GM19328 (cell line): ENCODE measurements around the gene TMC3.

ENCODE experiments used
- ATAC-seq: cut with Tn5 transposase; IDR thresholded peaks from one replicate; pipeline ENCODE4 v1.9.1; 2021; ENCODE audit warnings: mild to moderate bottlenecking, moderate library complexity; ENCODE audit not compliant: unreplicated experiment

TMC3 gene

GRCh38 chr15:81323944-81324881 lies 49.8 kb downstream of the TMC3 start, which contains the start of gene STARD5:
Gene STARD5 (minus strand): TSS chr15:81324141. CDS start chr15:81324099, 42 bp downstream.
- ATAC-seq: peak; percentile 98

DNA sequence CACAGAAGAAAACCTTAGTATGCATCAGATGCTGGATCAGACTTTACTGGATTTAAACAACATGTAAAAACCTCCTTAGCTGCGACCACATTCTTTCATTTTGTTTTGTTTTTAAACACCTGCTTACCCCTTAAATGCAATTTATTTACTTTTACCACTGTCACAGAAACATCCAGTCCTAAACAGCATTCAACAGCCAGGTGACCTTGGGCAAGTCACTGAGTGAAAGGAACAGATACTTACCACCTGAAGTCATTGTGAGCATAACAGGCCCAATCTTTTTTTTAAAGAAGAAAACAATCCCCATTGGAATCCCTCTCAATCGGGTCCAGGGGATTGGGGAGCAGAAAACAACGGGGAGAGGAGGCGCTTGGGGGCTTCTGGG lies 50.5 kb downstream of the TMC3 start:
- no peak for ATAC-seq

DNA sequence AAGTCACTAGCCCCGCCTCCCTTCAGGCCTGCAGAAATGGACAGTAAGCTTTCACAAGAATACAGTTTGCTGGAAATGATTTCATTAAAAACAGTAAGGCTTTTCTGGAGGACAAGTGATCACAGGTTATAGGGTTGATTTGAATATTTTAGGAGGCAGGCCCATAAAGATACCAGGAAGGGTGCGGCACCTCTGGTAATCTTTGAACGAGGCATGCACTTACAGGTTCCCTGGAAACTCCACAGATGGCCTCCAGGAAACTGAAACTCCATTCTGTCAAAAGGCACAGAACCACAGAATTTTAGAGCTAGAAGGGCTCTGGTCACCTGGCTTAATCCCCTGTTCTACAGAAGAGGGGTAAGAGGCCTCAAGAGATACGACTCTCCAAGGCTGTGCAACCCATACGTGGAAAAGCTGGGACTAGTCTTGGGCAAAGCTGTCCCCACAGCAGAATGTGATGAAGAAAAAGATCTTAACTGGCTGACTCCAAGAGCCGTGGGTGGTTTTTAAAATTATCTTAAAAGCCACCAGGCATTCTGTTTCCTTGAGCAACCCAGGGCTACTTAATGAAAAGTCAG lies 51.2 kb downstream of the TMC3 start:
- ATAC-seq: no peak

GRCh38 chr15:81321667-81322066 lies 52.3 kb downstream of the TMC3 start:
- ATAC-seq: no peak

GRCh38 chr15:81317642-81318017 lies 56.4 kb downstream of the TMC3 start:
- ATAC-seq: no peak

DNA sequence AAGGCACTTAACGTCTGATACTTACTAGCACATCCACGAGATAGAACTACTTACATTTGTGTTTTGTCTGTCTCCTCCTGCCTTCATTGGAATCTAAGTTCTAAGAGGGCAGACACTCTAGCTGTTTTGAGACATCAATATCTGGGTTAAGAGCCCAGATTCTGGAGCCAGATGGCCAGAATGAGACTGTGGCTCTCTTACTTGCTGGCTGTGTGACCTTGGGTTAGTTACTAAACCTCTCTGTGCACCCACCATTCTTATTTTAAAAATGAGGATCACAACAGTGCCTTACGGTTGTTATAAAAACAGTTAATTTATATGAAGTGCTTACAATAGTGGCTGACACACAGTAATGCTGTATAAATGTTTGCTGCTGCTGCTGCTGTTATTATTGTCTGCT lies 57.7 kb downstream of the TMC3 start:
- ATAC-seq: no peak

DNA sequence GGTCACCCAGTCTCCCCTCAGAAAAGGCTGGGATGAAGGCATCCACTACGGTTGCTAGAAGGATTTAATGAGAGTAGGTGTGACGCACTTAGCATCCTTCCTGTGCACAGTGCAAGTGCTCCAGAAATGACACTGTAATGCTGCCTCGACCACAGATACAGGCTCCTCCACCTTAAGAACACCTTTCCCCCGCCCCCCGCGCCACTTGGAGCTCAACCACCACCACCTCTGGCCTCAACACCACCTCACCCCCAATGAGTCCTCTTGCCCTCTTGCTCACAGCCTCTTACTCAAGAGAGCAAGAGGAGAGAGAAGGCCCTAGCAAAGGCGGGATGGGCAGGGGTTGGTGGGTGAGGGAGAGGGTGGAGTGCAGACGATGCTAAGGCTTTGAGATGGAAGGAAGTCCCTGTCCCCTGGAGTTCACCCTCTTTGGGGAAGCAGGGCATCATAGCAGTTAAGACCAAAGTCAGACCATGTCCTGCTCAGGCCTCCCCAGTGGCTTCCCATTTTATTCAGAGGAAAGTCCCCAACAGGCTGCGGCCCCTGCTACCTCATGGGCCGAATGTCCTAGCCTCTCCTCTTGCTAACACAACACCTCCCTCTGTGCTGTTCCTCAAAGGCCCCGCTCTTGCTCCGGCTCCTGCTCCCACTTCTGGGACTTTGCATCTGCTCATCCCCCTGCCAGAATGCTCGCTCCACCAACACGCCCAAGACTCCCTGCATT lies 58.4 kb downstream of the TMC3 start:
- ATAC-seq: no peak

DNA sequence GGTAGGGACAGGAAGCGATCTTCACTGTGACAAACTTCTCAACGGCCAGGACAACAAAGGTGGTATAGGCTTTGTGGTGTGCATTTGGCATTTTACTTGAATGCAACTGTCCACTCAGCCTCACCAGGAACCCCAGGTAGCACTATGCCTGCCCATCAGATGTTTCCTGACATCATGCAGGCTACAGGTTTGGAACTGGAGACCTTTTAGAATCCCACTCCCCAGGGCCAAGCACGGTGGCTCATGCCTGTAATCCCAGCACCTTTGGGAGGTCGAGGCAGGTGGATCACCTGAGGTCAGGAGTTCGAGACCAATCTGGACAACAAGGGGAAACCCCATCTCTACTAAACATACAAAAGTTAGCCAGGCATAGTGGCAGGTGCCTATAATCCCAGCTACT lies 59.6 kb downstream of the TMC3 start:
- ATAC-seq: no peak

GRCh38 chr15:81313686-81314085 lies 60.3 kb downstream of the TMC3 start:
- ATAC-seq: no peak

- no peak for ATAC-seq
These were observed 61.0 kb downstream of the TMC3 start for GRCh38 chr15:81312790-81313543.

GRCh38 chr15:81311752-81312464 lies 62.1 kb downstream of the TMC3 start:
- peak; percentile 47 for ATAC-seq

GRCh38 chr15:81310480-81310879 lies 63.5 kb downstream of the TMC3 start:
- no peak for ATAC-seq

DNA sequence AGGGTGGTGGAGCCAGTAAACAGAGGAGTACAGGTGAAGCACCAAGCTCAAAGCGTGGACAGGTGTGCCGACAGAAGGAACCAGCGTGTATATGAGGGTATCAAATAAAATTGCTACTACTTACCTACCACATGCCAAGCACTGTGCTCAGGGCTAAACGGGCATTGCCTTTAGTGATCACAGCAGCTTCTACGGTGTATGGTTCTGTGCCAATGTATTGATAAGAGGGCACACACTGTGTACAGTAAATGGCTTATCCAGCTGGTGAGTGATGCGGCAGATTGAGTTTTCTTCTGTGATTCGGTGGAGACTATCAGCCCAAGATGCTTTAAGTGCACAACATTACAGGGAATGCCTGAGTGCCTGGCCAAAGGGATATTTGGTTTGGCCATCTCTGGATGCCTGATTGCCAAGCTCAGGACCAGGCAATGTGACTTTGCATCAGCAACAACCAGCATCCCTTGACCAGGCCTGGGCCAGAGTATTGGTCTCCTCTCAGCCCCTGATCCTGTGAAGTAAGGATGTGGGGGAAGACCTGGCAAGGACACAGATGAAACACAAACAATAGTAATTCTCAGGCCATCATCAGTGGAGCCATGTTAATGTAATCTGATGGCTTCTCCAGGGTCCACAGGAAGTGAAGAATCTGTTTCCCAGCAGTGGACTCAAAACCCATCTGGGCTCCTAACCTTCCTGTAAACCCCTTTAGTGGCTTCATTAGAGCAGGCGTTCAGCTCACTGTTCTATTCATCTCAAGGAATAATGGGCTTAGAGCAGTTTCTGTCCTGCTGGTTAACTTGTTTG lies 64.2 kb downstream of the TMC3 start:
- no peak for ATAC-seq

- no peak for ATAC-seq
These were observed 65.8 kb downstream of the TMC3 start for GRCh38 chr15:81308260-81308659.

DNA sequence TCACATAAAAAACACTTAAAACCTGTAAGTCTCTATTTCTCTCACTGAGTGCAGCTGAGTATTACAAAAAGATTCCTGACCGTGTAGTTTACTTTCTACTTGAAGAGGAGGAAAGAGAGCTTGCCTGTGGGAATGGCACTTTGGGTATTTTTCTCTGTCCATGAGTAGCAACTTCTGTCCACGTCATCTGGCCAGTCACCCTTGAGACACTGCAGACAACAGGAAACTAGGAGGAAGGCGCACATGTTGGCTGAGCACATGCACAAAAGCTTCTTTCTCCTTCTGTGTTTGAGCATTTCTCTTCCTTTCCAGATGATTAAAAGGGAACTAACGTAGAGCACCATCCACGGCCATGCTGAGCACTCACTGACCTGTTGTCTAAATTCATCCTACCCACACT lies 69.8 kb downstream of the TMC3 start:
- ATAC-seq: no peak

GRCh38 chr15:81303244-81304225 lies 70.5 kb downstream of the TMC3 start:
- ATAC-seq: no peak

- no peak for ATAC-seq
These were observed 71.3 kb downstream of the TMC3 start for GRCh38 chr15:81302701-81303109.

DNA sequence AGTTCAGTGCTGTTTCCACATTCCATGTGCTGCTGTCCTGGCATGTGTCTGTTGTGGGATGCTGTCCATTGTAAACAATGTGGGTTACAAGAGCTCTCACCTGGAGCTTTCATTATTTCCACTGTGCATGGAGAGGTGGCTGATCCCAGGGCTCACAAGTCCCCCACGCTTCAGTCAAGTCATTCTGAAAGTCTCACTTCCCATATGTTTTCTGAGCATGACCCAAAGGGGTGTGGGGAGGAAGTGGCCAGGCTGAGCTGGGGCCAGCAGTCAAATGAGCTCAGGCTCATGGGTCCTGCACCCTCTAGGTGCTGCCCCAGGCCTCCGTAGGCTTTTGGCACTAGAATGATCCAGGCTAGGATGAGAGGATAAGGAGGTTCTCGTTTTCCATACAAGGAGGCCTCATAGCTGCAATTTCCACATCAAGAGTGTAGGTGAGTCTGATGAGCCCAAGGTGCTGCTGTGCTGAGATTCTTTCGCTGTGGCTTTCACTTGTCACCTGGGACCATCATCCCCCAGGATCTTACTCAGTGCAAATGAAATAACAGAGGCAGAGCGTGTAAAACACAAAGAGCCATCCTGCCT lies 72.1 kb downstream of the TMC3 start:
- peak; percentile 70 for ATAC-seq
